ENCODE results near the gene ANKRD53.
A peak's percentile ranks its signal among the peaks of the same experiment; 100 is the strongest.

ANKRD53 gene

DNA sequence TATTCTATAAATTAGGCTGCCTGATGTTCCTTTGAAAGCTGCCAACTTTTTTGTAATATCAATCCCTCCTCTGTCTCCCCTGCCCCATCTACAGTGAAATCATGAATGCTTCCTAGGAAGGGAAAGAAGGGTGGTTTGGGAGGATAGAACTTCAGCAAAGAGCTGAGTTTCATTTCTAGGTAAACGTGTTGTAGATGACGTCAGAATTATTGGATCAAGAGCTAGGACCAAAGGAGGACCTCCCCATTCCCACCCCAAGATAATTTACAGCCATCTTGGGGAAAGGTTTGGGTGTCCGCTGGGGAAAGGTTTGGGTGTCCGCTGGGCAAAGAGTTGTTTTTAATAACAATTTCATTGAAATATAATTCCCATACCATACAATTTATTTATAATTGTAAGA lies 11.2 kb upstream of the ANKRD53 start:
- DNase-seq: no peak

DNA sequence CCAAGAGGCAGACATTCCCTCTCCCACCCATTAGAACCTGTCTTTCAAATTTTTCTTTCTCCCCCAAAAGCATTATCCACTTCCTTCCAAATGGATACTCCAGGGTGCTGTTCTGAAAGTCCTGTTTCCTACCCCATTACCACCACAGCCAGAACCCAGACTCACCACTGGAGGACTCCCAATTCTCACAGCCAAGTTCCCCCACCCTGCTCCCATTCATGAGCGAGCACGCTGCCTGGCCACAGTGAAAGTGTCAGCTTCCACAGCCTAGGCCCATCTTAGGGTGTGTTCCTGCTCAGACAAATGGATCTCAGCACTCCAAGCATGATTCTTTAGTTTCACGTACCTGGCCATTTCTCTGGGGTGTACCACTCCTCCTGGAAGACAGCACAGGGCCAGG lies 3.8 kb upstream of the ANKRD53 start:
- no peak for DNase-seq

DNA sequence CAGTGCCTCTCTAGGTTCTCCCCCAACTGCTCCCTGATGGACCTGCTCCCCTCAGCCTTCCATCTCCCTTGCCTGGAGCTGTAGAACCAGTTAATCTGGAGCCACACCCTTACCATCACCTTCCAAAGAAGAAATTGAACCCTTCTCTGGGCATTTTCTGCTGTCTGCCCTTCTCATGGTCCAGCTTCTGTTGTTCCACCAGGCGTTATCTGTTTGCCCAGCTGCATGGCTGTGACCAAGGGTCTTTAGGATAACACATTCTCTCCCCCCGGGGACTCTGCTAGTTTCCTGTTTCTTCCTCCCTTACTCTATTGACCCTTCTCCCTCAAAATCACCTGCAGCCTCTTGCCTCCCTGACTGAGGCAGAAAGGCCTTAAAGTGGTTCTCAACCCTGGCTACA lies 3.2 kb upstream of the ANKRD53 start:
- DNase-seq: peak; percentile 79

DNA sequence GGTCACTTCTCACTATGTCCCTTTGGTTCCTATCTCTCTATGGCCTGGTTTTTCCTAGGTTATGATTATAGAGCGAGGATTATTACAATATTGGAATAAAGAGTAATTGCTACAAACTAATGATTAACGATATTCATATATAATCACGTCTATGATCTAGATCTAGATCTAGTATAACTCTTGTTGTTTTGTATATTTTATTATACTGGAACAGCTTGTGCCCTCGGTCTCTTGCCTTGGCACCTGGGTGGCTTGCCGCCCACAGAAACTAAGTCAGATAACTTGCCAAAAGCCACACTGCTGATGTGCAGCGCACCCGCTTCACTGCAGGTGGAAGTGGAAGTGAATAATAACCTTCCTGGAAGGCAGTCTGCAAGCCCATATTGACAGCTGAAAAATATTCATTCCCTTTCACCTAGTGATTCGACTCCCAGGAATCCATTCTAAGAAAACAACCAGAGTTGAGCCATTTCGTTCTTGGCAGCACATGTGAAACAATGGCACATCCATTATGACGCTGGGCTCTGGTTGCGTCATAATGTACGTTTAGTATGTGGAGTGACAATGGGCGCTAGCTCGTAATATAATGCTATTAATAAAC lies 725 bp upstream of the ANKRD53 start:
- peak; percentile 34 for DNase-seq

DNA sequence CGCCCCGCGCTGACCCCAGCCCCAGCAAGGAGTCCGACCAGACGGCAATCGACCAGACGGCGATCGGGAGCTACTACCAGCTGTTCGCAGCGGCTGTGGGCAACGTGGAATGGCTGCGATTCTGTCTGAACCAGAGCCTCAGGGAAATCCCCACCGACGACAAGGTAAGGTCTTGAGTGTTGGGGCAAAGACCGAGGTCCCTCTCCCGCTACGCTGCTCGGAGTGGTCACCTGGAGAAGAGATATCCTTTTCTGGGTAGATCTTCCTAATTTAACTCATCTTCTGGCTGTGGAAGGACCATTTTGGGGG lies 704 bp downstream of the ANKRD53 start:
- DNase-seq: no peak

DNA sequence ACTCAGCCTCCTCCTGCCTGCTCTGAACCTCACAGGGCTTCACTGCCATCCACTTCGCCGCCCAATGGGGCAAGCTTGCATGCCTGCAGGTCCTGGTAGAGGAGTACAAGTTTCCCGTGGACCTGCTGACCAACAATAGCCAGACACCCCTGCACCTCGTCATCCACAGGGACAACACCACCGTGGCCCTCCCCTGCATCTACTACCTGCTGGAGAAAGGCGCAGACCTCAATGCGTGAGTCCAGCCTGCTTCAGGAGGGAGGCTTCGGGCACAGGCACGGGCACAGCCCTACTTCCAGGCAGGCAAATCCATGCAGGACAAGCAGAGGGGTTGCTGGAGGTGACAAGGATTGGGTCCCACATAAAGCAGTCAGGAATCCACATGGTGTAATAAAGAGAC lies 1.2 kb downstream of the ANKRD53 start:
- no peak for DNase-seq

DNA sequence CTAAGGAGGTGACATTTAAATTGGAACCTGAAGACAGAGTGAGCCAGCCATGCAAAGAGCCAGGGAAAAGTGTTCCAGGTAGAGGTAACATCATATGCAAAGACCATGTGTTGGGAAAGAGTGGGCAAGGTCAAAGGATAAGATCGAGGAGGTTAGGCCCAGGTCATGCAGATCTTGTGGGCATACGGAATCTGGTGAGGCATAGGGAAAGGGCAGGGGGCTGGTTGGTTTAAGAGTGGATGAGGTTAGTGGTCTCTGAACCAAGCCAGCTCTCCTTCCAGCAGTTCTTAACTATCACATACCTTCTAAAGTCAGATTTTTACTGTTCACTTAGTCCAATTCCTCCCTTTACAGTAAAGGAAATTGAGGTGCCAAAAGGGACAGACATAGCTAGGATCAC lies 3.0 kb downstream of the ANKRD53 start:
- no peak for DNase-seq

DNA sequence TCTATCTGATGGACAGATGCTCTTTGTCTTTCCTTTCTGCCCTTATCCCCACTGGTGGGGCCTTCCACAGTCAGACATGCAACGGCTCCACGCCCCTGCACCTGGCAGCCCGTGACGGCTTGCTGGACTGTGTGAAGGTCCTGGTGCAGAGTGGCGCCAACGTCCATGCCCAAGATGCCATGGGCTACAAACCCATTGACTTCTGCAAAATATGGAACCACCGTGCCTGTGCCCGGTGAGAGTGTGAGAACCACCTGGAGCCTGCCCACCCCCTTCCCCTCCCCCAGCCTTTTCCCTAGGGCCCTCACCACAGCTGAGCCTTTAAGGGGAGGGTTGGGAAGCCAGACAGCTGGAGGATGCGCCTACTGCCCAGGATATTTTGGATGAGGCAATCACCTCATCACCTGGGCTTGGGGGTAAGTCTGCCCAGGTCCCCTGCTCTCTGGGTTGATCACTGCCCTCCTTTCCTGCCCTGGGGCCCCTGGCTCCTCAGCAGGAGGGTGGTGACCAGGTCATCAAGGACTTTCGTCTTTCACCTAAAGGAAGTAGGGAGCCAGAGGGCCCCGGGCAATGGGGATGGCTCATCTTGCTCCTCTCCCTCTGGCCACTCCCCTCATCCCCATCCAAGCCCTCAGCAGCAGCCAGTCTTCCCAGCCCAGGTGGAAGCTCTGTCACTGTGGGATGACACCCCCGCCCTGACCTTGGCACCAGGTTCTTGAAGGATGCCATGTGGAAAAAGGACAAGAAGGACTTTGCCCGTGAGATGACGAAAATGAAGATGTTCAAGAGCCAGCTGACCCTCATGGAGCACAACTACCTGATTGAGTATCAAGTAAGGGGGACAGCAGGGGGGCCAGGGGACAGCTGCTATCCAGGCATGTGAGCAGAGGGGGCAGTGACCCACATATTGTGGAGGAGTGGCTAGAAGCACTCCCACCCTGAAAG lies 3.7 kb downstream of the ANKRD53 start:
- DNase-seq: no peak

DNA sequence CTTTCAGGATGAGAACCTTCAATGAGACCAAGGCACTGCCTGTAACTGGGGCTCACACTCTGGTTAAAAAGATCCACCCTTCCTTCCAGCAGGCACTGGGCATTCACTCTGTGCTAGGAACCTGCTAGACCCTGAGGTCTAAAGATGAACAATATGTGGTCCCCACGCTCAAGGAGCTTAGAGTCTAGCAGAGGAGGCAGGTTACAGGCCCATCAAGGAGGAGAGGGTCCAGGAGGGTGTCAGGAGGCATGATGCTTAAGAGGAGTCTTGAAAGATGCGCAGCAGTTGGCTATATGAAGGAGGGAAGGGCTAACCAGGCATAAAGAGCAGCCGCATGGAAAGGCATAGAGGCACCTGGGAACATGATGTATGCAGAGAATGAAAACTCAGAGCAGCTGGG lies 4.5 kb downstream of the ANKRD53 start:
- no peak for DNase-seq

DNA sequence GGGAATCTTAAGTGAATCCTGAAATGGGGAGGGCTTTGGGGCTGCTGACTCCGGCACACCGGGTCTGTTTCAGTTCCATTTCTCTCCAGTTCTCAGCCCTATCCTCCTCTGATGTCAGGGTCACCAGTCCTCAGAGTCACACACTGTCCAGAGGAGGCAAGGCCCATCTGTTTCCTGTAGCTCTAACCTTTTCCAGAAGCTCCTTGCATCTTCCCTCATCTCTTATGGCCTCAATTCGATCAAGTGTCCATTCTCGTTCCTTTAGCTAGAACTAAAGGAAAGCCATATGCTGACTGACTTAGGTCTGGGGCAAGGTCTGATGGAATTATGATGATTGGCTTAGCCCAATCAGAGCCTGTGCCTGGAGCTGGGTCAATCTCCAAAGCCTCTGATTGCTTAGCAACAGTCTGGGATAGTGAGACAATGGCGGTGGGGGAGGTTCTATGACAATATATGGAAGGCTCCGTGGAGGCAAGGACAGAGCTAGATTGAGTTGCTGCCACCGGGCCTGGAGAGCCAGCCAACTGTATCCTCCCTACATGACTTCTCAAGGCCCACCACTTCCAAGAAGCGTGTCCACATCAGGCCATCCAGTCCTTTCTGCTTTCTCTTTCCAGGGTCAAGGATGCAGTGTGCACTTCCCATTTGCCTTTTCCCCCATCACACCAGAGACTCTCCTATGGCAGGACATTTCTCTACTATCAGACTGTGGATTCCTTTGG lies 5.2 kb downstream of the ANKRD53 start:
- DNase-seq: no peak

DNA sequence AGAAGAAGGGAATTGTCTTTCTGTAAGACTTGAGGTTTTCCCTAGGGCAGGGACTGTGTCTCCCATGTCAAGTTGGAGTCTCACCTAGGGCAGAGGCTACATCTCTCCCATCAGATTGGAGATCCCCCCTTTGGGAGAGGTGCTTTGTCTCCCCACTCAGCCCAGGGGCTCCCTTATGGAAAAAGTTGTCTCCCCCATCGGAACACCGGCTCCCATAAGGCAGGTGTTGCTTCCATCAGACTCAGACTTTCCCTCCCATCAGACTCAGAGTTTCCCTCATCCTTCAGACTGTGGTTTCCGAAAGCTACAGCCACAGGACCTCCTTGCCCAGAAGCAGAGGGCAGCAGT lies 5.8 kb downstream of the ANKRD53 start:
- DNase-seq: no peak

DNA sequence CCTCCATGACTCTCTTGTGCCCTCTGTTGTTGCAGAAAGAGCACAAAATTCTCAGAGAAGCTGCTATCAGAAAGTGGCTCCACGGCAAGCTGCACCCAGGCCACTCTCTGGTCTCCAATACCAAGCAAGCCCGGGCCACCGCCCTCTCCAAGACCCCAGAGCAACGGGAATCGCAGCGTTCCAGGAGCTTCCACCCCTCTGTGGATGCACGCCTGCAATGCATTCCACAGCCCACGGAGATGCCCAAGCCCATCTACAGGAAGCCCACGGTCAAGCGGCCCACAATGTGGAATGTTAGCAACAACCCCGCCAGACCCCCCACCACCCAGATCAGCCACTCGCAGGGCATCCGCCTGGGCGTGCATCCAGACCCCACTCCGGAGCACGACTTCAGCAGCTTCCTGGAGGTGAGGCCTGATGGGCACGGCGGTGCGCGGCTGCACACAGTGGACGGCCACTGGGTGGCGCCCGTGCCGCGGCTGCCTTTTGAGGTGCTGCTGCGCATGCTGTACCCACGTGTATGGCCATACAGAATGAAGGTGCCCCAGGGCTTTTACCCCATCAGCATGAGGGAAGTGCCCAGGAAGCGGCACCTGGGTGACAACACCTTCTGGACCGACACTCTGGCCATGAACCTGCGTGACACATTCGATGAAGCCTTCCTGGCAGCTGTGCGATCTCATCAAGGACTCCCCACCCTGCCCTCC lies 6.3 kb downstream of the ANKRD53 start:
- DNase-seq: no peak

DNA sequence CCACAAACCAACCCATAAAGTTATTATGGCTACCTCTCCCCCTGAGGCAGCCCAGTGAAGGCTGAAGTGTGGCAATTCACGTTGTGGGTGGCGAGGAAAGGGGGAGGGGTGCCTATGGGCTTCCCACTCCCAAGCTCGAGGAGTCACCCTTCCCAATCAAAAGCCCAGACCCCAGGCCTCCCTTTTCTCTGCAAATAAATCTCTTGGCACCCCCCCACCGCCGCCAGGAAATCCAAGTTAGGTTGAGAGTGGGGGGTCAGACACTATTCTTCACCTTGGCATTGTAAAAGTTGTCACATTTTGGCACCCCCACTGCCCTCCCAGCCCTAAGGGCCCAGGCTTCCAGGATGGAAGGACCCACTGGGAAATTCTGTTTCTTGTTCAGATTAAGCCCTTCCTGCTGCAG lies 6.9 kb downstream of the ANKRD53 start:
- DNase-seq: no peak

DNA sequence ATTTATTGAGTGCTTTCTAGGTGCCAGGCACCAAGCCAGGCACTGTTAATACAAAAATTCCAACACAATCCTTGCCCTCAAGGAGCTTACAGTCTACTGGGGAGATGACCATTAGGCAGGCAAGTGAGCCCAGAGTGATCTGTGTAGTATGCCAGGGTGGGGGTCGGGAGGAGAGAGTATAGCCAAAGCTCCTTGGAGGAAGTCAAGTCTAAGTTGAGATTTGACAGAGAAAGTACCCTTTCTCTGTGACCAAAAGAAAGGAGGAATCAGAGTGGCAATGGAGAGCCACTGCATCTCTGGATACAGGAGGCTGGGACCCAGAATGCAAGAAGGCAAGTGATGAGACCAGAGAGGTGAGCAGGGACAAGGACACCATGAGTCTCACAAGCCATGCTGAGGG lies 7.5 kb downstream of the ANKRD53 start:
- no peak for DNase-seq

DNA sequence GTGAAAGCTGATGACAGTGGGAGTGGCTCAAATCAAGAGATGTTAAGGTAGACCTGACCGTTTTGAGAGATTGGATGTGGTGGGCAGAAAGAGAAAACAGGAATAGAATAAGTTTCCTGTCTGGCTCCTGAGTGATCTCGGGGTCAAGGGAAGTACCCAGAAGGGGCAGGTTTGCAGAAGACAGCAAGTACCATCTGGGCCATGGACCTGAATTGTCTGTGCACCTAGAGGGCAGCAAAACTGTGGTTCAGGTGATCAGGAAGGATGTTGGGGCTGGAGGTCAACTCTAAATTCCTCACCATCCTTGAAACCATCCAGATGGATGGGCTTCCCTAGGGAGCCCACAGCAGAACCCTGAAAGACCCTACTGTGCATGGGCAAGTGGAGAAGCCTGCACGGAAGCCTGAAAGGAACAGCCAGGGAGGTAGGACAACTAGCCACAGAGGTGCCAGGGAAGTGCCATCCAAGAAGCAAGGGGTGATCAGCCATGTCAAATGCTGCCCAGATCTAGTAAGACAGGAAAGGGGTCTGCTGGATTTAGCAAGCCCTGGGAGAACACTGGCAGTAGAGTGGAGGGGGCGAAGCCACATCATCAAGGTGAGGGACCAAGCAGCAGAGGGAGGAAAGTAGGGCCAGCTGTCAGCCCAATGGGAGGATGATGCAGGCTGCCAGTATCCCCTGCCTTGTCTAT lies 8.2 kb downstream of the ANKRD53 start:
- no peak for DNase-seq

DNA sequence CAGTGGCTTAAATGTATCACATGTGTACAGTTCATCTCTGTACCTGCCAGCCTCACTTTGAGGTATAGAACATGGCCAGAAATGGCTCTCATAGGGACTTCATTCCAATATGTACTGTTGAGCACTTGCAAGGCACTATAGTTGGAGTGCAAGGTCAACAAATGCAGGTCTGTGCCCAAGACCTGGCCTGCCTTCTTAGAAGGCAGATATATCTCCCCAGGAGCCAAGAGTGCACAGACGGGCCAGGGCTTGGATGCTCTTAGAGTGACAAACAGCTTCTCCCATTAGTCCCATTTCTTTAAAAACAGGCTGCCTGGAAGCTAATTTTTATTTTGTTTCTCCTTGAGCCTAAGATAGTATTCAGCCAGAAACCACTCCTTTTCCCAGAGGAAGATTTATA lies 9.0 kb downstream of the ANKRD53 start:
- no peak for DNase-seq

DNA sequence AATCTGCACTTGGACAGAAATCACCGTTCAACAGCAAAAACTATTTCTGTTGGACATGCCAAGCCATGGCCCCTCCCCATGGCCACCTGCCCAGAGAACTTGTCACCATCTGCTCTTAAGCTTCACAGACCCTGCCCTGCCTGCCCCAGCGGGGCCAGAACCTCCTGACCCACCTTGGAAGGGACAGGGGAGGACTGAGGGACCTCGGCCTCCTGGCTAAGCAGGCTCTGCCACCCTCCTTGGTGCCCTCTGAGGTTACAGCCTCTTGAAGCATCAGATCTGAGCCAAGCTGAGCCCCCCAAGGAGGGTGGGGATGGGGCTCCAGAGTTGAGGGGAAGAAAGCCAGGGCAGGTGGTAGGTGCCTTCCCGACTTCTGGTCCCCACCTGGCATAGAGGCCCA lies 9.7 kb downstream of the ANKRD53 start:
- no peak for DNase-seq

DNA sequence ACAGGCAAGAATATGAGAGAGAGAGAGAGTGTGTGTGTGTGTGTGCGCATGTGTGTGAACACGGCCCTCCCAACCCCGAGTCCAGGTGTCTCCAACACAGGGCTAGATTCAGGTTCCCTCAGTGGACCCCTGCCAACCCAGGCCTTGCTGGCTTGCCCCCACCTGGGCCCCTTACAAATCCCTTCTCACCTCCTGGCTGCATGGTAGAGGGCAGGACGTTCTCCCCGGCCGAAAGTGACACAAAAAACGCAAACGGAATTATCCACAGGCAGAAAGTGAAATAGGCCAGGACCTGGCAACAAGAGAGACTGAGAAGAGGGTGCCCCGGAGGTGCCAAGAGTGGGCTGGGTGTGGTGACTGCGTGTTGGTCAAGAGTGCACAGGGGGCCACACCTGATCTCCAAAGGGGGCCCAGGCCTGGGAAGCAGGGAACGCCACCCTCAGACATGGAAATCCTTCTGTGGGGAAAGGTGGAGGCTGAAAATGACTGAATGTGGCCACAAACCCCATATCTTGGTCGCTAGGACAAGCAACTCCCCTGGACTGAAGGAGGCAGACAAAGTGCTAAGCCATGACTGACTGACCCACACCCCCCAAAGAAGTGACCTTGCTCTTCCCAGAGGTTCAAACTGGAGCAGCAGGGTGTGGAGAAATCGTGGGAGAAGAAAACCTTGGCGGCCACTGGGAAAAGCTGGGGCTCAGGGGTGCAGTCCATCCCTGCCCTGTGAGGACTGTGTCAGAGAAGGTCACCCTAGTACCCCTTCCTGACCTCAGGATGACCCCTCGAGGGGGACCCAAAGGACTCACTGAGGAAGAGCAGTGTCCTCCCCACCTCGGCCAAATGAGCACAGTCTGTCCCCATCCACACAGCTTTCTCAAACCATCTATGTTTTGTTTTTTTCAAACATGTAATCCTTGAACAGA lies 10.6 kb downstream of the ANKRD53 start:
- DNase-seq: no peak

DNA sequence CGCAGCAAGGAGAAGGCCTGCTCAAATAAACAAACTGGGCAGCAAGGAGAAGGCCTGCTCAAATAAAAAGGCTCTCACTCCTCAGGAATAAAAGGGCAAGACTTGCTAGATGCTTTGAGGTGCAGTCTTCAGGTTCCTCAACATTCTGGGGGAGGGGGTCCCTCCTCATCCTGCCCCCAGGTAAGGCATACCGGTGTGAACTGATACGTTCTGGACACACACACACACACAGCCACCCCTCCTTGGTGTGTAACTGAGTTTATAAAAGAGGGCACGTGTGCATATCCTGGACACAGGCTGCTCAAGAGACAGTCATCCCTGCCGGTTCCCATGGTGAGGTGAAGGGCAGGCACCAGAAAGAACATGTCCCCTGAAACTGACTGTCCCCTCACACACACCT lies 11.8 kb downstream of the ANKRD53 start:
- no peak for DNase-seq

DNA sequence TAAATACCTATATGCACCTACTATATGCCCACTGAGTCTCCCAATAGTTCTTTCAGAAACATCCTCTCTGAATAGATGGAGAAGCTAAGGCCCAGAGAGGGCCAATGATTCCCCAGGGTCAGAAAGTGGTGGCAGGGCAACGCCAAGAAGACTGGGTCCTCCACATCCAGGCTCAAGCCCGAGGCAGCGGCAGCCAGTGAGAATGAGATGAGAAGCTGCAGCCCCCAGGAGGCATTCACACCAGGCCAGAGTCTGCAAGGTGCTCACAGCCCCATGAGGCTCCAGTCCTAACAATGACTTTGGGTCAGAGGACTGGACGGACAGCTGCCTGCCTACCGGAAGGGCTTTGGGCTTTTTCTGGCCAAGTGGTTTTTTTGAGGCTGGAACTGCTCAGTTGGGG lies 12.7 kb downstream of the ANKRD53 start:
- no peak for DNase-seq

DNA sequence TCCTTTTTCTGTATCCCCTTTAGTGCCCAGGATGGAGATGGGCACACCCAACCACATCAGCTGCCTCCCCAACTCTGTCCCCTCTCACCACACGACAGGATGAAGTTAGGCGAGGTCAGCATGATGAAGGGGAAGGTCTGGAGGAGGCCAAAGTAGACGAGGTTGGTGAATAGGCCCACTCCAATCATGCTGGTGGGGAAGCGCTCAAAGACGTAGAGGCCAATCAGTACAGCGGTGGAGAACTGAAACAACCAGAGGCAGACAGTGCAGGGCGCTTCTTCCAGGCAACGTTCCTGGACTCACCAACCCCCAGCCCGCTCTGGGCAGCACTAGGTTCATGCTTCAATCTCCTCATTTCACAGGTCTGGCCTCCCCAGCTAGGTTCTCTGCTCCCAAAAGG lies 13.3 kb downstream of the ANKRD53 start:
- no peak for DNase-seq
